ENCODE data around the gene DRICH1. TPM values are rescaled to one million over a fixed set of nuclear protein-coding genes. Genes with fewer than 3 reads are reported as not detected.
"Not testable (repeated sequence)": the region's sequence is repeated elsewhere in the genome, so short reads cannot be mapped to it uniquely, and the experiment has no call there.

Gene DRICH1
- total and polyA plus RNA-seq, 4 donors = 0.08 to 0.33 TPM; not detected in 2

DNA sequence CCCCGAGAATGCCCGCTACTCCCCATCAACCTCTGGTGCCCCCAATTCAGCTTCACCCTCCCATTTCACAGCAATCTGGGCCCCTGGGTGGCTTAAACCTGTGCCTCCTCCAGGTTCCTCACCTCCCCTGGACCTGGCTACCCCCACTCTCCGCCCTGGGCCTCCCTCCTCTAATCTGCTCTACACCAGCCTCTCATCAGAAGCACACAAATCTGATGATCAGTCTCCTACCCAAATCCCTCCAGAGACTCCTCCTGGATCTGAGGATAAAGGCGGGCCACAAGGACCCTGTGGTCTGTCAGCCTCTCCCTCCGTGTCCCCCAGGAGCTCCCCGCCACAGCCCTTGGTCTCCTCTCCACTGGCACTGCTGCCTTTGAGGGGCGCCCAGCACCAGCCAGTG, 28.9 kb downstream of the DRICH1 start:
- H3K27ac ChIP-seq (ENCODE audit: low read depth in 1 of 2, low read length in 2 of 2) = no peak overlapping the region
- no peaks in the 10 kb centered on the region for H3K9me3 ChIP-seq (ENCODE audit: control insufficient read depth in 4 of 4, low read length in 3 of 4)
- no peak for DNase-seq (ENCODE audit: low spot score)
- H3K4me1 ChIP-seq (ENCODE audit: control insufficient read depth in 4 of 4, insufficient read depth in 4 of 4, low read length in 3 of 4) = no peaks in the 10 kb centered on the region
- H3K9ac ChIP-seq (ENCODE audit: low read depth in 1 of 2, low read length in 2 of 2) = no peak overlapping the region
- H3K27me3 ChIP-seq (ENCODE audit: control insufficient read depth in 4 of 4, insufficient read depth in 4 of 4, low read length in 3 of 4) = no peaks in the 10 kb centered on the region
- TF ChIP-seq ATF3 (IDR thresholded peaks at IDR 0.05) (no peak), FOXA2 (IDR thresholded peaks at IDR 0.05) (no peak), GABPA (IDR thresholded peaks at IDR 0.05 in 1 of 2, conservative IDR thresholded peaks at IDR 0.05 in 1 of 2) (no peak), REST (IDR thresholded peaks at IDR 0.05) (no peak), HNF4G (IDR thresholded peaks at IDR 0.05) (no peak), SP1 (IDR thresholded peaks at IDR 0.05) (no peak), EGR1 (IDR thresholded peaks at IDR 0.05; ENCODE audit: low read depth in 2 of 2) (no peak)
- WGBS = 91% methylated on average over 7 of the region's 7 CpGs
- no peaks in the 10 kb centered on the region for H3K36me3 ChIP-seq (ENCODE audit: control insufficient read depth in 4 of 4, insufficient read depth in 3 of 4, low read depth in 1 of 4, low read length in 3 of 4)
- H3K4me3 ChIP-seq (ENCODE audit: low read depth in 1 of 3, low read length in 3 of 3) = no peak overlapping the region

GRCh38 chr22:23598805-23599518, 33.2 kb downstream of the DRICH1 start:
- Histone ChIP-seq H3K27ac (ENCODE audit: low read depth in 1 of 2, low read length in 2 of 2) (no peak overlapping the region), H3K27me3 (ENCODE audit: control insufficient read depth in 4 of 4, insufficient read depth in 4 of 4, low read length in 3 of 4) (no peaks in the 10 kb centered on the region), H3K9me3 (ENCODE audit: control insufficient read depth in 4 of 4, low read length in 3 of 4) (no peaks in the 10 kb centered on the region), H3K36me3 (ENCODE audit: control insufficient read depth in 4 of 4, insufficient read depth in 3 of 4, low read depth in 1 of 4, low read length in 3 of 4) (no peaks in the 10 kb centered on the region), H3K9ac (ENCODE audit: low read depth in 1 of 2, low read length in 2 of 2) (no peak overlapping the region), H3K4me1 (ENCODE audit: control insufficient read depth in 4 of 4, insufficient read depth in 4 of 4, low read length in 3 of 4) (no peaks in the 10 kb centered on the region), H3K4me3 (ENCODE audit: low read depth in 1 of 3, low read length in 3 of 3) (no peak overlapping the region)
- no peak for DNase-seq (ENCODE audit: low spot score)
- TF ChIP-seq RXRA (IDR thresholded peaks at IDR 0.05) = no peak
- TF ChIP-seq FOXA1 (IDR thresholded peaks at IDR 0.05) = no peak
- TF ChIP-seq, protein P1, sequence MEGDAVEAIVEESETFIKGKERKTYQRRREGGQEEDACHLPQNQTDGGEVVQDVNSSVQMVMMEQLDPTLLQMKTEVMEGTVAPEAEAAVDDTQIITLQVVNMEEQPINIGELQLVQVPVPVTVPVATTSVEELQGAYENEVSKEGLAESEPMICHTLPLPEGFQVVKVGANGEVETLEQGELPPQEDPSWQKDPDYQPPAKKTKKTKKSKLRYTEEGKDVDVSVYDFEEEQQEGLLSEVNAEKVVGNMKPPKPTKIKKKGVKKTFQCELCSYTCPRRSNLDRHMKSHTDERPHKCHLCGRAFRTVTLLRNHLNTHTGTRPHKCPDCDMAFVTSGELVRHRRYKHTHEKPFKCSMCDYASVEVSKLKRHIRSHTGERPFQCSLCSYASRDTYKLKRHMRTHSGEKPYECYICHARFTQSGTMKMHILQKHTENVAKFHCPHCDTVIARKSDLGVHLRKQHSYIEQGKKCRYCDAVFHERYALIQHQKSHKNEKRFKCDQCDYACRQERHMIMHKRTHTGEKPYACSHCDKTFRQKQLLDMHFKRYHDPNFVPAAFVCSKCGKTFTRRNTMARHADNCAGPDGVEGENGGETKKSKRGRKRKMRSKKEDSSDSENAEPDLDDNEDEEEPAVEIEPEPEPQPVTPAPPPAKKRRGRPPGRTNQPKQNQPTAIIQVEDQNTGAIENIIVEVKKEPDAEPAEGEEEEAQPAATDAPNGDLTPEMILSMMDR (IDR thresholded peaks at IDR 0.05; ENCODE audit: low read depth, low read length, missing input control) = no peak
- 94% methylated on average over 9 of the region's 9 CpGs for WGBS

DNA sequence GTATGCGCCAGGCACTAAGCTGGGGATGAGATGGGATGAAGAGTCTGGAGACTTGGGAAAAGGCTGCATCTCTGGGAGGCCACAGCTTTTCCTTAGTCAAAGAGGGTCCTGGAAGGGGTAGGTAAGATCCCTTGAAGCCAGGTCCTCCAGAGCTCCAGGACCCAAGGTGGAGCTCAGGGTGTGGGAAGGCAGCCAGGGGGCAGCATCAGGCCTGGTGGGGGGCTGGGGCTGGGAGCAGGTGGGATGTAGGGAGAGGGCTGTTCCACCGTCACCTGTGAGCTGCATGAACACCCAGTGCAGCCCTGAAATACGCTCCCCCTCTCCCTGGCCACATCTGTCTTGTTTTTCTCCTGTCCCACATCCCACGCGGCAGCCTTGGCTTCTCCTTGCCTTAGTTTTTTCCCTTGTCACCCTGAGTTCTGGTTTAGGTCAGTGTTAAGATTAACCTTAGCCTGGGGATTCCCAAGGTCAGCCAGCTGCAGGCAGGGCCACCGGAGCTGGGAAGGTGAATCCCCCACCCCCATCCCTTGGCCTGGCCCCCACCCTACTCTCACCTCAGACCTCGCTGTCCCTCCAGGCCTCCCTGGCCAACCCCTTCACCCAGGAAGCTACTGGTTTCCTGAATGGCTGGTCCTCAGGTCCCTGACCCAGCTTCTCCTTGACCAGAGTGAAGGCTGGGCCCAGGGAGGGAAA, 34.4 kb downstream of the DRICH1 start:
- DNase-seq (ENCODE audit: low spot score); H3K4me3 ChIP-seq (ENCODE audit: low read depth in 1 of 3, low read length in 3 of 3); H3K27ac ChIP-seq (ENCODE audit: low read depth in 1 of 2, low read length in 2 of 2); H3K4me1 ChIP-seq (ENCODE audit: control insufficient read depth in 4 of 4, insufficient read depth in 4 of 4, low read length in 3 of 4); H3K9ac ChIP-seq (ENCODE audit: low read depth in 1 of 2, low read length in 2 of 2); H3K36me3 ChIP-seq (ENCODE audit: control insufficient read depth in 4 of 4, insufficient read depth in 3 of 4, low read depth in 1 of 4, low read length in 3 of 4); H3K27me3 ChIP-seq (ENCODE audit: control insufficient read depth in 4 of 4, insufficient read depth in 4 of 4, low read length in 3 of 4); H3K9me3 ChIP-seq (ENCODE audit: control insufficient read depth in 4 of 4, low read length in 3 of 4): not testable (repeated sequence)
- WGBS = 88% methylated on average over 5 of the region's 7 CpGs

GRCh38 chr22:23595904-23596303, 36.2 kb downstream of the DRICH1 start:
- not testable (repeated sequence) for H3K9ac ChIP-seq (ENCODE audit: low read depth in 1 of 2, low read length in 2 of 2); H3K9me3 ChIP-seq (ENCODE audit: control insufficient read depth in 4 of 4, low read length in 3 of 4); H3K4me1 ChIP-seq (ENCODE audit: control insufficient read depth in 4 of 4, insufficient read depth in 4 of 4, low read length in 3 of 4); H3K36me3 ChIP-seq (ENCODE audit: control insufficient read depth in 4 of 4, insufficient read depth in 3 of 4, low read depth in 1 of 4, low read length in 3 of 4); H3K27me3 ChIP-seq (ENCODE audit: control insufficient read depth in 4 of 4, insufficient read depth in 4 of 4, low read length in 3 of 4); DNase-seq (ENCODE audit: low spot score); H3K27ac ChIP-seq (ENCODE audit: low read depth in 1 of 2, low read length in 2 of 2); H3K4me3 ChIP-seq (ENCODE audit: low read depth in 1 of 3, low read length in 3 of 3)
- 48% methylated on average over 6 of the region's 6 CpGs for WGBS
